Prostate gland (tissue), 2 donors: Measurements from ENCODE around the gene AUTS2. TPM values are rescaled to one million over a fixed set of nuclear protein-coding genes. Genes with fewer than 3 reads are reported as not detected.

ENCODE experiments used
- DNase-seq: peaks from one replicate; pipeline ENCODE4 v3.0.0-alpha.2; 2019; ENCODE audit warnings: low spot score
- H3K27ac ChIP-seq, 2 donors: fragments of 200-600 bp; sonication (generic); 2 replicates each; pipeline ENCODE4 v1.5.1; 2017 to 2019
- H3K27me3 ChIP-seq: fragments of 200-600 bp; sonication (generic); replicated peaks from 2 replicates; pipeline ENCODE4 v1.5.1; 2019; ENCODE audit not compliant: insufficient read depth
- H3K36me3 ChIP-seq, 2 donors: fragments of 200-600 bp; sonication (generic); 1 replicate in 1 of 2; 2 replicates in 1 of 2; pipeline versions ENCODE4 v1.5.1 to v1.8.1; 2017 to 2019
- H3K4me1 ChIP-seq: fragments of 200-600 bp; sonication (generic); replicated peaks from 2 replicates; pipeline ENCODE4 v1.5.1; 2019
- H3K4me3 ChIP-seq, 2 donors: fragments of 200-600 bp; sonication (generic); 2 replicates each; pipeline ENCODE4 v1.5.1; 2017 to 2019
- H3K9me3 ChIP-seq: fragments of 200-600 bp; sonication (generic); 2 replicates; pipeline ENCODE4 v1.5.1; 2017
- POLR2A ChIP-seq: fragments of 450-650 bp; IDR thresholded peaks from one replicate; pipeline ENCODE4 v1.6.1; 2016; ENCODE audit warnings: antibody characterized with exemption, mild to moderate bottlenecking
- POLR2AphosphoS5 ChIP-seq: sonication (generic); formaldehyde crosslinking; IDR thresholded peaks from one replicate; pipeline ENCODE4 v1.6.1; 2017; ENCODE audit warnings: antibody characterized with exemption
- WGBS: methylation state at CpG from one replicate; pipeline ENCODE4 v1.1.5; 2018; 5-methylcytosine and 5-hydroxymethylcytosine counted together
- intact Hi-C: fragments of 100-400 bp; cut with DNase I; formaldehyde crosslinking; loops from one replicate; pipeline ENCODE4 v1.14.2; 2022
- total RNA-seq, 2 donors: library from RNA; depleted of rRNA; stranded (reverse); fragments of >200 nt; gene quantifications; one replicate each; pipeline ENCODE4 v1.1.0, GENCODE V29; 2016
- TF ChIP-seq, protein P1 (sequence below), 4 experiments: fragments of 200-600 bp in 2 of 4; fragments of 450-650 bp in 2 of 4; sonication (generic) in 2 of 4; IDR thresholded peaks; 1 replicate in 3 of 4; 2 replicates in 1 of 4; pipeline ENCODE4 v1.5.1; 2016 to 2019; ENCODE audit warnings: antibody characterized with exemption in 4 of 4, mild to moderate bottlenecking in 2 of 4, moderate library complexity in 2 of 4

AUTS2 gene
- total RNA-seq, 2 donors from 2014 or later = 25.0 to 55.2 TPM

- intact Hi-C loops = no loop called here
Observed at GRCh38 chr7:70243443-70243842, 645.2 kb downstream of the AUTS2 start.

GRCh38 chr7:70257921-70258320 is 659.6 kb downstream of the AUTS2 start:
- 92% methylated on average over 4 of the region's 4 CpGs for WGBS

More at GRCh38 chr7:70243443-70243842, 645.2 kb downstream of the AUTS2 start:
- H3K27ac ChIP-seq = no peak overlapping the region
- H3K9me3 ChIP-seq = no peaks in the 10 kb centered on the region
- no peak overlapping the region for H3K4me3 ChIP-seq
- DNase-seq = no peak
- no peak for TF ChIP-seq POLR2A
- TF ChIP-seq POLR2AphosphoS5 = no peak
- TF ChIP-seq, protein P1, sequence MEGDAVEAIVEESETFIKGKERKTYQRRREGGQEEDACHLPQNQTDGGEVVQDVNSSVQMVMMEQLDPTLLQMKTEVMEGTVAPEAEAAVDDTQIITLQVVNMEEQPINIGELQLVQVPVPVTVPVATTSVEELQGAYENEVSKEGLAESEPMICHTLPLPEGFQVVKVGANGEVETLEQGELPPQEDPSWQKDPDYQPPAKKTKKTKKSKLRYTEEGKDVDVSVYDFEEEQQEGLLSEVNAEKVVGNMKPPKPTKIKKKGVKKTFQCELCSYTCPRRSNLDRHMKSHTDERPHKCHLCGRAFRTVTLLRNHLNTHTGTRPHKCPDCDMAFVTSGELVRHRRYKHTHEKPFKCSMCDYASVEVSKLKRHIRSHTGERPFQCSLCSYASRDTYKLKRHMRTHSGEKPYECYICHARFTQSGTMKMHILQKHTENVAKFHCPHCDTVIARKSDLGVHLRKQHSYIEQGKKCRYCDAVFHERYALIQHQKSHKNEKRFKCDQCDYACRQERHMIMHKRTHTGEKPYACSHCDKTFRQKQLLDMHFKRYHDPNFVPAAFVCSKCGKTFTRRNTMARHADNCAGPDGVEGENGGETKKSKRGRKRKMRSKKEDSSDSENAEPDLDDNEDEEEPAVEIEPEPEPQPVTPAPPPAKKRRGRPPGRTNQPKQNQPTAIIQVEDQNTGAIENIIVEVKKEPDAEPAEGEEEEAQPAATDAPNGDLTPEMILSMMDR (IDR thresholded peaks at IDR 0.05) = no peak
- H3K36me3 ChIP-seq = no peaks in the 10 kb centered on the region
- H3K4me1 ChIP-seq = no peaks in the 10 kb centered on the region
- 98% methylated on average over 2 of the region's 2 CpGs for WGBS
- no peaks in the 10 kb centered on the region for H3K27me3 ChIP-seq

DNA sequence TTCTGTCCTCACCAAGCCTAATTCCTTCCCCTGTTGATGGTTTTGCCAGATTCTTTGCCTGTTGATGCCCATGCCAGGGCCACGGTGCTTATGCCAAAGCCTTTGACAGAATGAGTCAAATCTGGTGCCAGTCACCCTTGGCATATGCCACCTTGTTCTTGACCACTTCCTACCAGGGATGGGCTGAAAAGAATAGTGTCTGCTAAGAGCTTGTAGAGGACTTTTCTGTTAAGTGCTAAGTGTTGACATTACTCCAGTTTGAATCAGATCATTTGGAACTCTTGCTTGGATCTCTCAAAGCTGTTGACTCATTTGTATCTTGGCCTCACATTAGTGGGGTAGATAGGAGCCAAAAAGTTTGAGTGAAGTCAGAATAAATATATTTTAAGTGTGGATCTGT is 661.2 kb downstream of the AUTS2 start:
- no peak overlapping the region for H3K27ac ChIP-seq
- no peaks in the 10 kb centered on the region for H3K27me3 ChIP-seq
- DNase-seq = no peak
- TF ChIP-seq, protein P1 (IDR thresholded peaks at IDR 0.05) = no peak
- TF ChIP-seq POLR2A (no peak), POLR2AphosphoS5 (no peak)
- no peaks in the 10 kb centered on the region for H3K36me3 ChIP-seq
- WGBS = 32% methylated on average over 1 of the region's 1 CpG
- H3K4me1 ChIP-seq = no peaks in the 10 kb centered on the region
- H3K9me3 ChIP-seq = no peaks in the 10 kb centered on the region
- intact Hi-C loops = no loop called here
- H3K4me3 ChIP-seq = no peak overlapping the region

More at GRCh38 chr7:70257921-70258320, 659.6 kb downstream of the AUTS2 start:
- intact Hi-C loops = no loop called here
- Histone ChIP-seq H3K4me3 (no peak overlapping the region), H3K27me3 (no peaks in the 10 kb centered on the region), H3K36me3 (no peaks in the 10 kb centered on the region), H3K9me3 (no peaks in the 10 kb centered on the region), H3K27ac (no peak overlapping the region), H3K4me1 (no peaks in the 10 kb centered on the region)
- no peak for DNase-seq
- TF ChIP-seq POLR2A = no peak

- H3K27me3 ChIP-seq = no peaks in the 10 kb centered on the region
- H3K9me3 ChIP-seq = no peaks in the 10 kb centered on the region
- whole genome bisulfite sequencing = 69% methylated on average over 7 of the region's 7 CpGs
- TF ChIP-seq POLR2A = no peak
- DNase-seq = no peak
- intact Hi-C loops = no loop called here
- no peak overlapping the region for H3K4me3 ChIP-seq
- H3K27ac ChIP-seq = no peak overlapping the region
- no peaks in the 10 kb centered on the region for H3K4me1 ChIP-seq
- no peaks in the 10 kb centered on the region for H3K36me3 ChIP-seq
Observed at GRCh38 chr7:70263471-70264255, 665.4 kb downstream of the AUTS2 start.

GRCh38 chr7:70266186-70266585 is 667.9 kb downstream of the AUTS2 start:
- DNase-seq = no peak
- WGBS = 95% methylated on average over 2 of the region's 2 CpGs
- Histone ChIP-seq H3K9me3 (no peaks in the 10 kb centered on the region), H3K27me3 (no peaks in the 10 kb centered on the region), H3K4me1 (no peaks in the 10 kb centered on the region), H3K4me3 (no peak overlapping the region), H3K27ac (no peak overlapping the region), H3K36me3 (no peaks in the 10 kb centered on the region)
- TF ChIP-seq POLR2AphosphoS5 = no peak
- TF ChIP-seq, protein P1 (IDR thresholded peaks at IDR 0.05) = no peak
- TF ChIP-seq POLR2A = no peak
- intact Hi-C loops = no loop called here
